ENCODE data around the gene ABCF2. TPM values are rescaled to one million over a fixed set of nuclear protein-coding genes. Genes with fewer than 3 reads are reported as not detected.
A peak's percentile ranks its signal among the peaks of the same experiment; 100 is the strongest.

ABCF2 gene
- total and polyA plus RNA-seq, 10 of the 15 experiments (the other 5 are each of a cell fraction or from before 2014, with no cell fraction given): 29.3 to 76.3 (median 57.1) TPM

- H3K27me3 ChIP-seq (replicated peaks in 1 of 2; ENCODE audit: control insufficient read depth in 2 of 2, insufficient read depth in 2 of 2, low read length in 1 of 2): peaks cover under 1% of the 10 kb centered on the region in 2 experiments; a peak in 2 of 4 replicates
- H3K4me2 ChIP-seq (ENCODE audit: control insufficient read depth, insufficient read depth): no peak overlapping the region
- TF ChIP-seq POLR2A (IDR thresholded peaks at IDR 0.05; ENCODE audit: low read depth, low read length): peak; percentile 47; the same call in 1 of the 2 replicates
- TF ChIP-seq, protein P1, sequence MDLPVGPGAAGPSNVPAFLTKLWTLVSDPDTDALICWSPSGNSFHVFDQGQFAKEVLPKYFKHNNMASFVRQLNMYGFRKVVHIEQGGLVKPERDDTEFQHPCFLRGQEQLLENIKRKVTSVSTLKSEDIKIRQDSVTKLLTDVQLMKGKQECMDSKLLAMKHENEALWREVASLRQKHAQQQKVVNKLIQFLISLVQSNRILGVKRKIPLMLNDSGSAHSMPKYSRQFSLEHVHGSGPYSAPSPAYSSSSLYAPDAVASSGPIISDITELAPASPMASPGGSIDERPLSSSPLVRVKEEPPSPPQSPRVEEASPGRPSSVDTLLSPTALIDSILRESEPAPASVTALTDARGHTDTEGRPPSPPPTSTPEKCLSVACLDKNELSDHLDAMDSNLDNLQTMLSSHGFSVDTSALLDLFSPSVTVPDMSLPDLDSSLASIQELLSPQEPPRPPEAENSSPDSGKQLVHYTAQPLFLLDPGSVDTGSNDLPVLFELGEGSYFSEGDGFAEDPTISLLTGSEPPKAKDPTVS (IDR thresholded peaks at IDR 0.05; ENCODE audit: low read depth, low read length): no peak
- no peaks in the 10 kb centered on the region for H3K9me3 ChIP-seq (replicated peaks; ENCODE audit: control insufficient read depth, insufficient read depth, low read length)
- RAD21 ChIA-PET (ENCODE audit: unreplicated experiment): interaction anchor here (1.3 kb wide), 1 partner anchor 13 kb away, joined by 7 read pairs; the partner anchor contains the start of gene ABCF2
- intact Hi-C loops (cut with micrococcal nuclease; ENCODE audit: unreplicated experiment): loop anchor here (5.0 kb wide), 1 partner anchor 68 kb away; no protein-coding TSS in a partner anchor
- SMC1A ChIA-PET (ENCODE audit: uncharacterized antibody, unreplicated experiment): no interaction called here
- no peak for ATAC-seq
- no TSS peak for BruUV-seq (replicated peaks)
- peaks cover 0 to 13% of the 10 kb centered on the region in 2 experiments; a peak in 3 of 4 replicates for H3K36me3 ChIP-seq (ENCODE audit: control insufficient read depth in 2 of 2, insufficient read depth in 2 of 2, low read length in 1 of 2)
- POLR2A ChIA-PET: interaction anchor here (0.6 kb wide), 1 partner anchor 51 kb away, joined by 3 read pairs; no protein-coding TSS in a partner anchor
- FAIRE-seq: no peak
- no peak overlapping the region for H3K27ac ChIP-seq (ENCODE audit: control insufficient read depth, insufficient read depth)
- H3K9ac ChIP-seq (ENCODE audit: control insufficient read depth, insufficient read depth, low read length): no peak overlapping the region
- DNase-seq (ENCODE audit: low read depth, low spot score): no peak
- CTCF ChIA-PET: interaction anchor here (0.6 kb wide), 1 partner anchor 116 kb away, joined by 3 read pairs; no protein-coding TSS in a partner anchor
- peaks cover 6% of the 10 kb centered on the region for H3K79me2 ChIP-seq (ENCODE audit: control insufficient read depth, insufficient read depth, low read length)
- H3K4me3 ChIP-seq: no peak overlapping the region
- no peaks in the 10 kb centered on the region for H4K20me1 ChIP-seq (ENCODE audit: control insufficient read depth, insufficient read depth)
- in situ Hi-C loops (cut with MboI): no loop called here
- WGBS (ENCODE audit: insufficient coverage, insufficient replicate concordance, low lambda C conversion rate, missing lambda C conversion rate): 79% methylated on average over 11 of the region's 11 CpGs
- H2AFZ ChIP-seq (ENCODE audit: control insufficient read depth, low read depth, low read length): no peak overlapping the region
- peaks cover 13% of the 10 kb centered on the region for H3K4me1 ChIP-seq (ENCODE audit: control insufficient read depth, insufficient read depth, low read length)
These were observed 12.9 kb upstream of the ABCF2 start for GRCh38 chr7:151239837-151240459.
